ENCODE data around the gene E2F8.

E2F8 gene

GRCh38 chr11:19208959-19209546 lies 31.7 kb downstream of the E2F8 start:
- no peak for TF ChIP-seq TAF1 (IDR thresholded peaks at IDR 0.05; ENCODE audit: borderline replicate concordance, insufficient read depth, low read length)
- TF ChIP-seq POLR2AphosphoS5 (IDR thresholded peaks at IDR 0.05; ENCODE audit: low read depth, low read length): no peak
- no peak for TF ChIP-seq FOXP2 (optimal IDR thresholded peaks at IDR 0.05; ENCODE audit: borderline replicate concordance, extremely low read depth, extremely low read length, insufficient read depth)
- TF ChIP-seq, protein P1, sequence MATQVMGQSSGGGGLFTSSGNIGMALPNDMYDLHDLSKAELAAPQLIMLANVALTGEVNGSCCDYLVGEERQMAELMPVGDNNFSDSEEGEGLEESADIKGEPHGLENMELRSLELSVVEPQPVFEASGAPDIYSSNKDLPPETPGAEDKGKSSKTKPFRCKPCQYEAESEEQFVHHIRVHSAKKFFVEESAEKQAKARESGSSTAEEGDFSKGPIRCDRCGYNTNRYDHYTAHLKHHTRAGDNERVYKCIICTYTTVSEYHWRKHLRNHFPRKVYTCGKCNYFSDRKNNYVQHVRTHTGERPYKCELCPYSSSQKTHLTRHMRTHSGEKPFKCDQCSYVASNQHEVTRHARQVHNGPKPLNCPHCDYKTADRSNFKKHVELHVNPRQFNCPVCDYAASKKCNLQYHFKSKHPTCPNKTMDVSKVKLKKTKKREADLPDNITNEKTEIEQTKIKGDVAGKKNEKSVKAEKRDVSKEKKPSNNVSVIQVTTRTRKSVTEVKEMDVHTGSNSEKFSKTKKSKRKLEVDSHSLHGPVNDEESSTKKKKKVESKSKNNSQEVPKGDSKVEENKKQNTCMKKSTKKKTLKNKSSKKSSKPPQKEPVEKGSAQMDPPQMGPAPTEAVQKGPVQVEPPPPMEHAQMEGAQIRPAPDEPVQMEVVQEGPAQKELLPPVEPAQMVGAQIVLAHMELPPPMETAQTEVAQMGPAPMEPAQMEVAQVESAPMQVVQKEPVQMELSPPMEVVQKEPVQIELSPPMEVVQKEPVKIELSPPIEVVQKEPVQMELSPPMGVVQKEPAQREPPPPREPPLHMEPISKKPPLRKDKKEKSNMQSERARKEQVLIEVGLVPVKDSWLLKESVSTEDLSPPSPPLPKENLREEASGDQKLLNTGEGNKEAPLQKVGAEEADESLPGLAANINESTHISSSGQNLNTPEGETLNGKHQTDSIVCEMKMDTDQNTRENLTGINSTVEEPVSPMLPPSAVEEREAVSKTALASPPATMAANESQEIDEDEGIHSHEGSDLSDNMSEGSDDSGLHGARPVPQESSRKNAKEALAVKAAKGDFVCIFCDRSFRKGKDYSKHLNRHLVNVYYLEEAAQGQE (IDR thresholded peaks at IDR 0.05; ENCODE audit: insufficient read depth in 1 of 2, low read depth in 2 of 2, low read length in 2 of 2): no peak
- TF ChIP-seq SIN3A (IDR thresholded peaks at IDR 0.05; ENCODE audit: borderline replicate concordance, insufficient read depth, low read length): no peak

- TF ChIP-seq TAF1 (IDR thresholded peaks at IDR 0.05; ENCODE audit: borderline replicate concordance, insufficient read depth, low read length): no peak
- TF ChIP-seq POLR2AphosphoS5 (IDR thresholded peaks at IDR 0.05; ENCODE audit: low read depth, low read length): no peak
- TF ChIP-seq FOXP2 (optimal IDR thresholded peaks at IDR 0.05; ENCODE audit: borderline replicate concordance, extremely low read depth, extremely low read length, insufficient read depth): no peak
- TF ChIP-seq, protein P1 (IDR thresholded peaks at IDR 0.05; ENCODE audit: insufficient read depth in 1 of 2, low read depth in 2 of 2, low read length in 2 of 2): no peak
- TF ChIP-seq SIN3A (IDR thresholded peaks at IDR 0.05; ENCODE audit: borderline replicate concordance, insufficient read depth, low read length): no peak
These were observed 32.6 kb downstream of the E2F8 start for GRCh38 chr11:19208181-19208580.

DNA sequence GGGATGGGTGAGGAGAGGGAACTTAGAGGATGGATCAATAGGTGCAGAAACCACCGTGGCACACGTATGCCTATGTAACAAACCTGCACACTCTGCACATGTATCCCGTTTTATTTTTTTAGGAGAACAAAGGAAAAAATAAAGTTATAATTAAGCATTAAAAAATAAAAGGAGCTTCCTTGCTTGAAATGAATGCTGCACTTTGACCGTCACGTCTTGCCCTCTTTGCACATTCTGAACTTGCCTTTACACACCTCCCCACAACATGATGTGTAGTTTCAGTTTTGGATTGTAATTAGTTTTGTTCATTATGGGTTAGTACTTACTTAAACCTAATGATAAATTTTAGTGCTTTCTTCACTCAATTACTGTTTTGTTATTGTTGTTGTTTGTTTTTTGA lies 35.9 kb downstream of the E2F8 start:
- TF ChIP-seq TAF1 (IDR thresholded peaks at IDR 0.05; ENCODE audit: borderline replicate concordance, insufficient read depth, low read length) (no peak), POLR2AphosphoS5 (IDR thresholded peaks at IDR 0.05; ENCODE audit: low read depth, low read length) (no peak), SIN3A (IDR thresholded peaks at IDR 0.05; ENCODE audit: borderline replicate concordance, insufficient read depth, low read length) (no peak), FOXP2 (optimal IDR thresholded peaks at IDR 0.05; ENCODE audit: borderline replicate concordance, extremely low read depth, extremely low read length, insufficient read depth) (no peak)
- TF ChIP-seq, protein P1 (IDR thresholded peaks at IDR 0.05; ENCODE audit: insufficient read depth in 1 of 2, low read depth in 2 of 2, low read length in 2 of 2): no peak

DNA sequence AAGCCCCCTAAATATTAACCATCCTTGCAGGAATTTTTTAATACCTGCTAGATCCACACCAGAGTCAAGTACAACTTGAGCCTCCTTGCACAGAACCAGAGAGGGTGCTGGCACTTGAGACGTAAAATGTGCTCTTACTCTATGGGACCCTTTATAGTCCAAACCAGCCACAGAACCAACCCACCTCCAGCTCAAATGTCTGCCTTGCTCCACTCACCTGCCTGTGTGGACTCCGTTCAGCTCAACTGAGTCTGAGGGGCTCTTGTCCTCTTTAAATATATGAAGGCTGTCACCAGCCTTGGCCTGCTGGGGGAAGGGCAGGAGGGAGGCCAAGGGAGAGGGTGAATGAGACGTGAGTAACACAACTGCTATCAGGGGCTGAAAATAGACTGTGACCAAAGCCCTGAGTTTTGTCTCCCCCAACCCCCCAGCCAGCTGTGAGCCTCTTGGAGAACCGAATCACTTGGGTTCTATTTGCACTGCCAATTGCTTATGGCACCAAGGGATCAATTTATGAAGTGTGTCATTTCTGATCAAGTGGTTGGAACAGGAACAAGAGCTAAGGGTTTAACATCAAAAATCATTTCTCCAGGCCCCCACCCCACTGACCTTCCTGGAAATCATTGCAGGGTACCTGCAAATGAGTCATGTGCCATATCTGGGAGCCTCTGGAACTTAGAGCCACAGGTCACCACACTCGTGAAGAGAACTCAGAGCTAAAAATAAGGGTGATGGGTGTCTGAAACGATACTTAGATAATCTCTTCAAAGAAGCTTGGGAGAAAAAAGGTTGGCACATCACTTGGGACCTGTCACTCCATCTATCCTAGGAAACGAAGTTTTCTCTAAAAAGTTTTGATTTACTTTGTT lies 38.8 kb downstream of the E2F8 start, which contains the start of gene CSRP3:
Gene CSRP3 (minus strand): TSS at position 247 of the 869 bp plus-strand sequence. CDS start 9,535 bp downstream, outside the sequence.
- TF ChIP-seq, protein P1 (IDR thresholded peaks at IDR 0.05; ENCODE audit: insufficient read depth in 1 of 2, low read depth in 2 of 2, low read length in 2 of 2): no peak
- TF ChIP-seq FOXP2 (optimal IDR thresholded peaks at IDR 0.05; ENCODE audit: borderline replicate concordance, extremely low read depth, extremely low read length, insufficient read depth) (no peak), SIN3A (IDR thresholded peaks at IDR 0.05; ENCODE audit: borderline replicate concordance, insufficient read depth, low read length) (no peak), TAF1 (IDR thresholded peaks at IDR 0.05; ENCODE audit: borderline replicate concordance, insufficient read depth, low read length) (no peak), POLR2AphosphoS5 (IDR thresholded peaks at IDR 0.05; ENCODE audit: low read depth, low read length) (no peak)

Data from PFSK-1 (cell line).